ENCODE measurements around the gene SLITRK3. TPM values are rescaled to one million over a fixed set of nuclear protein-coding genes. Genes with fewer than 3 reads are reported as not detected.
A peak's percentile ranks its signal among the peaks of the same experiment; 100 is the strongest.

Gene SLITRK3
- polyA plus RNA-seq, 2 of the 4 experiments (the other 2 are of a cell fraction) = not detected

- TF ChIP-seq, protein P1, sequence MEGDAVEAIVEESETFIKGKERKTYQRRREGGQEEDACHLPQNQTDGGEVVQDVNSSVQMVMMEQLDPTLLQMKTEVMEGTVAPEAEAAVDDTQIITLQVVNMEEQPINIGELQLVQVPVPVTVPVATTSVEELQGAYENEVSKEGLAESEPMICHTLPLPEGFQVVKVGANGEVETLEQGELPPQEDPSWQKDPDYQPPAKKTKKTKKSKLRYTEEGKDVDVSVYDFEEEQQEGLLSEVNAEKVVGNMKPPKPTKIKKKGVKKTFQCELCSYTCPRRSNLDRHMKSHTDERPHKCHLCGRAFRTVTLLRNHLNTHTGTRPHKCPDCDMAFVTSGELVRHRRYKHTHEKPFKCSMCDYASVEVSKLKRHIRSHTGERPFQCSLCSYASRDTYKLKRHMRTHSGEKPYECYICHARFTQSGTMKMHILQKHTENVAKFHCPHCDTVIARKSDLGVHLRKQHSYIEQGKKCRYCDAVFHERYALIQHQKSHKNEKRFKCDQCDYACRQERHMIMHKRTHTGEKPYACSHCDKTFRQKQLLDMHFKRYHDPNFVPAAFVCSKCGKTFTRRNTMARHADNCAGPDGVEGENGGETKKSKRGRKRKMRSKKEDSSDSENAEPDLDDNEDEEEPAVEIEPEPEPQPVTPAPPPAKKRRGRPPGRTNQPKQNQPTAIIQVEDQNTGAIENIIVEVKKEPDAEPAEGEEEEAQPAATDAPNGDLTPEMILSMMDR (IDR thresholded peaks at IDR 0.05) = peak; percentile 91
- no peak for TF ChIP-seq ZNF302 (CRISPR knock-in tag; IDR thresholded peaks at IDR 0.05)
- TF ChIP-seq CHD4 (IDR thresholded peaks at IDR 0.05; ENCODE audit: borderline replicate concordance) = no peak
- peak; percentile 66 to 69 for TF ChIP-seq RAD21 (conservative IDR thresholded peaks at IDR 0.05 in 1 of 2, IDR thresholded peaks at IDR 0.05 in 1 of 2)
- TF ChIP-seq HEYL (CRISPR knock-in tag; IDR thresholded peaks at IDR 0.05) = no peak
Observed at GRCh38 chr3:165206454-165207266, 10.5 kb upstream of the SLITRK3 start (continued).

DNA sequence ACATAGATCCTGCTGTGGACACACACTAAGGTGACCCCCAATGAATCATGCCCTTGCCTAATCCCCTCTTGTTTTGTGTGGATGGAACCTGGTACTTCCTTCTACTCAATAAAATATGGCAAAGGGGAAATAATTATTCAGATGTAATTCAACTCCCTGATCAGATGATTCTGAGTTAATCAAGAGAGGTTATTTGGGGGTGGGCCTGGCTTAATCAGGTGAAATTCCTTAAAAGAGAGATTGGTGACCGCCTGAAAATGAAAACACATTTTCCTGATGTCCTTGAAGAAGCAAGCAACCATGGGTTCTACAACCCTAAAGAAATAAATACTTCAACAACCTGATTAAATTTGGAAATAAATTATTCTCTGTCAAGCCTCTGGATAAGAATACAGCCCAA is 8.3 kb upstream of the SLITRK3 start:
- ChIA-PET CTCF (no interaction called here), POLR2A (no interaction called here)
- TF ChIP-seq SMC3 (IDR thresholded peaks at IDR 0.05) = no peak
- no peak for TF ChIP-seq ZFP36 (IDR thresholded peaks at IDR 0.05; ENCODE audit: borderline replicate concordance, partially characterized antibody)
- no peak for TF ChIP-seq MAX (IDR thresholded peaks at IDR 0.05)
- no peak for TF ChIP-seq RCOR1 (IDR thresholded peaks at IDR 0.05; ENCODE audit: low read depth, low read length)
- TF ChIP-seq FOXS1 (CRISPR knock-in tag; IDR thresholded peaks at IDR 0.05) = no peak
- TF ChIP-seq TFCP2L1 (CRISPR knock-in tag; IDR thresholded peaks at IDR 0.05) = no peak
- no peak for TF ChIP-seq BCL3 (IDR thresholded peaks at IDR 0.05)
- TF ChIP-seq, protein P2, sequence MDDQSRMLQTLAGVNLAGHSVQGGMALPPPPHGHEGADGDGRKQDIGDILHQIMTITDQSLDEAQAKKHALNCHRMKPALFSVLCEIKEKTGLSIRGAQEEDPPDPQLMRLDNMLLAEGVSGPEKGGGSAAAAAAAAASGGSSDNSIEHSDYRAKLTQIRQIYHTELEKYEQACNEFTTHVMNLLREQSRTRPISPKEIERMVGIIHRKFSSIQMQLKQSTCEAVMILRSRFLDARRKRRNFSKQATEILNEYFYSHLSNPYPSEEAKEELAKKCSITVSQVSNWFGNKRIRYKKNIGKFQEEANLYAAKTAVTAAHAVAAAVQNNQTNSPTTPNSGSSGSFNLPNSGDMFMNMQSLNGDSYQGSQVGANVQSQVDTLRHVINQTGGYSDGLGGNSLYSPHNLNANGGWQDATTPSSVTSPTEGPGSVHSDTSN (IDR thresholded peaks at IDR 0.05) = no peak
- TF ChIP-seq ZSCAN20 (CRISPR knock-in tag; IDR thresholded peaks at IDR 0.05) = no peak
- no peak for TF ChIP-seq JUNB (IDR thresholded peaks at IDR 0.05)
- TF ChIP-seq HEYL (CRISPR knock-in tag; IDR thresholded peaks at IDR 0.05) = no peak
- no peak for TF ChIP-seq GATA3 (IDR thresholded peaks at IDR 0.05; ENCODE audit: borderline replicate concordance)
- no peak for TF ChIP-seq ZC3H11A (IDR thresholded peaks at IDR 0.05)
- no peak for TF ChIP-seq HDAC2 (IDR thresholded peaks at IDR 0.05)
- no peak for TF ChIP-seq POLR2A (IDR thresholded peaks at IDR 0.05; ENCODE audit: low read length)
- no peak for TF ChIP-seq HOXA7 (CRISPR knock-in tag; IDR thresholded peaks at IDR 0.05)
- TF ChIP-seq, protein P3, sequence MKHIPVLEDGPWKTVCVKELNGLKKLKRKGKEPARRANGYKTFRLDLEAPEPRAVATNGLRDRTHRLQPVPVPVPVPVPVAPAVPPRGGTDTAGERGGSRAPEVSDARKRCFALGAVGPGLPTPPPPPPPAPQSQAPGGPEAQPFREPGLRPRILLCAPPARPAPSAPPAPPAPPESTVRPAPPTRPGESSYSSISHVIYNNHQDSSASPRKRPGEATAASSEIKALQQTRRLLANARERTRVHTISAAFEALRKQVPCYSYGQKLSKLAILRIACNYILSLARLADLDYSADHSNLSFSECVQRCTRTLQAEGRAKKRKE (CRISPR knock-in tag; IDR thresholded peaks at IDR 0.05; ENCODE audit: low read depth) = no peak
- TF ChIP-seq FOSL2 (IDR thresholded peaks at IDR 0.05) = no peak
- no peak for TF ChIP-seq FOSL2 (CRISPR knock-in tag; IDR thresholded peaks at IDR 0.05)
- TF ChIP-seq, protein P4, sequence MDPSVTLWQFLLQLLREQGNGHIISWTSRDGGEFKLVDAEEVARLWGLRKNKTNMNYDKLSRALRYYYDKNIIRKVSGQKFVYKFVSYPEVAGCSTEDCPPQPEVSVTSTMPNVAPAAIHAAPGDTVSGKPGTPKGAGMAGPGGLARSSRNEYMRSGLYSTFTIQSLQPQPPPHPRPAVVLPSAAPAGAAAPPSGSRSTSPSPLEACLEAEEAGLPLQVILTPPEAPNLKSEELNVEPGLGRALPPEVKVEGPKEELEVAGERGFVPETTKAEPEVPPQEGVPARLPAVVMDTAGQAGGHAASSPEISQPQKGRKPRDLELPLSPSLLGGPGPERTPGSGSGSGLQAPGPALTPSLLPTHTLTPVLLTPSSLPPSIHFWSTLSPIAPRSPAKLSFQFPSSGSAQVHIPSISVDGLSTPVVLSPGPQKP (IDR thresholded peaks at IDR 0.05; ENCODE audit: low read depth, low read length) = no peak
- no peak for TF ChIP-seq ZNF302 (CRISPR knock-in tag; IDR thresholded peaks at IDR 0.05)
- ATAC-seq (no peak), DNase-seq (ENCODE audit: low read depth in 1 of 2, low spot score in 1 of 2) (no peak), FAIRE-seq (no peak)
- Histone ChIP-seq H3K27ac (no peak overlapping the region), H3K4me3 (no peak overlapping the region), H3K9me3 (no peaks in the 10 kb centered on the region), H3K4me2 (no peak overlapping the region), H3K4me1 (no peaks in the 10 kb centered on the region)
- 41% methylated on average over 1 of the region's 1 CpG for WGBS (ENCODE audit: missing lambda C conversion rate)
